MCF 10A (cell line): ENCODE data around the gene HPSE2. TPM values are rescaled to one million over a fixed set of nuclear protein-coding genes. Genes with fewer than 3 reads are reported as not detected.

ENCODE experiments used
- BruUV-seq: library from RNA; stranded (reverse); fragments of 400-500 nt; replicated peaks from 2 replicates; lab custom pipeline; 2021; lab: Mats Ljungman, UMichigan
- CTCF ChIA-PET: fragments of 300-600 bp; sonication (Branson Sonifier 250); formaldehyde crosslinking; extraction: SDS; loops from one replicate; lab custom pipeline; 2021; ENCODE audit warnings: antibody characterized with exemption, inconsistent platforms; lab: Yijun Ruan, JAX
- POLR2A ChIA-PET: fragments of 300-600, 350-650 bp; sonication (Branson Sonifier 250); formaldehyde crosslinking; extraction: SDS; loops from one replicate; lab custom pipeline; 2020; ENCODE audit warnings: antibody characterized with exemption, inconsistent platforms; lab: Yijun Ruan, JAX
- DNase-seq: peaks from one replicate; pipeline ENCODE4 v3.0.0-alpha.2; 2018; ENCODE audit not compliant: unreplicated experiment
- H3K27ac Mint-ChIP-seq: one replicate; pipeline ENCODE4 v1.8.0; 2022; ENCODE audit warnings: mild to moderate bottlenecking, low read depth, mixed read lengths; ENCODE audit not compliant: unreplicated experiment
- H3K27me3 Mint-ChIP-seq: one replicate; pipeline ENCODE4 v1.8.0; 2022; ENCODE audit warnings: mixed read lengths; ENCODE audit not compliant: insufficient read depth, unreplicated experiment
- H3K36me3 Mint-ChIP-seq: one replicate; pipeline ENCODE4 v1.8.0; 2022; ENCODE audit warnings: mild to moderate bottlenecking, moderate library complexity, mixed read lengths; ENCODE audit not compliant: insufficient read depth, unreplicated experiment
- H3K4me1 Mint-ChIP-seq: one replicate; pipeline ENCODE4 v1.8.0; 2022; ENCODE audit warnings: mixed read lengths; ENCODE audit not compliant: insufficient read depth, unreplicated experiment
- H3K4me3 Mint-ChIP-seq: one replicate; pipeline ENCODE4 v1.8.0; 2022; ENCODE audit warnings: mild to moderate bottlenecking, moderate library complexity, mixed read lengths; ENCODE audit not compliant: unreplicated experiment
- H3K9me3 Mint-ChIP-seq: one replicate; pipeline ENCODE4 v1.8.0; 2022; ENCODE audit warnings: mixed read lengths; ENCODE audit not compliant: unreplicated experiment
- intact Hi-C: fragments of 100-400 bp; cut with micrococcal nuclease; formaldehyde crosslinking; loops from 2 replicates; pipeline ENCODE4 v1.14.1; 2022
- total RNA-seq: library from RNA; stranded (reverse); gene quantifications from 2 replicates; pipeline ENCODE4 v1.2.3, GENCODE V29; 2022
- TF ChIP-seq, protein P1 (sequence below): fragments of 200-600 bp; IDR thresholded peaks from one replicate; pipeline ENCODE4 v1.8.0; 2022; ENCODE audit warnings: antibody characterized with exemption, mild to moderate bottlenecking; ENCODE audit not compliant: unreplicated experiment

HPSE2 gene
- total RNA-seq, 1 experiment from 2014 or later, result not detected

GRCh38 chr10:98589691-98590090, 646.0 kb downstream of the HPSE2 start:
- intact Hi-C loops, result no loop called here
- no TSS peak for BruUV-seq
- Mint-ChIP-seq H3K4me3 (no peak overlapping the region), H3K4me1 (no peaks in the 10 kb centered on the region), H3K36me3 (peaks cover 5% of the 10 kb centered on the region), H3K27ac (no peak overlapping the region), H3K9me3 (no peaks in the 10 kb centered on the region), H3K27me3 (no peaks in the 10 kb centered on the region)
- TF ChIP-seq, protein P1, sequence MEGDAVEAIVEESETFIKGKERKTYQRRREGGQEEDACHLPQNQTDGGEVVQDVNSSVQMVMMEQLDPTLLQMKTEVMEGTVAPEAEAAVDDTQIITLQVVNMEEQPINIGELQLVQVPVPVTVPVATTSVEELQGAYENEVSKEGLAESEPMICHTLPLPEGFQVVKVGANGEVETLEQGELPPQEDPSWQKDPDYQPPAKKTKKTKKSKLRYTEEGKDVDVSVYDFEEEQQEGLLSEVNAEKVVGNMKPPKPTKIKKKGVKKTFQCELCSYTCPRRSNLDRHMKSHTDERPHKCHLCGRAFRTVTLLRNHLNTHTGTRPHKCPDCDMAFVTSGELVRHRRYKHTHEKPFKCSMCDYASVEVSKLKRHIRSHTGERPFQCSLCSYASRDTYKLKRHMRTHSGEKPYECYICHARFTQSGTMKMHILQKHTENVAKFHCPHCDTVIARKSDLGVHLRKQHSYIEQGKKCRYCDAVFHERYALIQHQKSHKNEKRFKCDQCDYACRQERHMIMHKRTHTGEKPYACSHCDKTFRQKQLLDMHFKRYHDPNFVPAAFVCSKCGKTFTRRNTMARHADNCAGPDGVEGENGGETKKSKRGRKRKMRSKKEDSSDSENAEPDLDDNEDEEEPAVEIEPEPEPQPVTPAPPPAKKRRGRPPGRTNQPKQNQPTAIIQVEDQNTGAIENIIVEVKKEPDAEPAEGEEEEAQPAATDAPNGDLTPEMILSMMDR, result no peak
- no peak for DNase-seq
- ChIA-PET POLR2A (no interaction called here), CTCF (interaction anchor here (0.6 to 1.1 kb wide), 3 partner anchors 378 to 675 kb away, joined by 3 to 4 read pairs (median 4); no protein-coding TSS in a partner anchor)

DNA sequence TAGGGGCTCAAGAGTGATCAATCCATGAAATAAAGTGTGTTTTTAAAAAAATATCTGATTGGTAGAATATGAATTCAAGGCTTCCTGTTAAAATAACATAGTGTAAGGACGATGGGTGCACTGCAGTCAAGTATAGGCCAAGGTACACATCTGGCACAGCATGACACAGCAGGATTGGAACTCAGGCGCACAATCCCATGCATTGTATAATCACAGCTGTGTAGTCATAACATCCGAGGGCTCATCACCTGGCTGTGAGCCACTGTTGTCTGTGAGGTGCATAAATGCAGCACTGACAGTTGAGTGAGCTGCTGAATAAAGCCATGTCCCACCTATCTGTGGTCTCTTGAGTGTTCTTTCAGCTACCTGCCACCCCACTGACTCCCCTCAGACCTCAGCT, 646.6 kb downstream of the HPSE2 start:
- H3K36me3 Mint-ChIP-seq, result peaks cover 5% of the 10 kb centered on the region
- ChIA-PET CTCF (interaction anchor here (0.6 kb wide), 1 partner anchor 378 kb away, joined by 3 read pairs; no protein-coding TSS in a partner anchor), POLR2A (no interaction called here)
- H3K4me1 Mint-ChIP-seq, result no peaks in the 10 kb centered on the region
- no peaks in the 10 kb centered on the region for H3K27me3 Mint-ChIP-seq
- no TSS peak for BruUV-seq
- no peak overlapping the region for H3K27ac Mint-ChIP-seq
- peak; percentile 7 for DNase-seq
- no peaks in the 10 kb centered on the region for H3K9me3 Mint-ChIP-seq
- TF ChIP-seq, protein P1, result no peak
- H3K4me3 Mint-ChIP-seq, result no peak overlapping the region
- intact Hi-C loops, result no loop called here

GRCh38 chr10:98587156-98587837, 648.4 kb downstream of the HPSE2 start:
- intact Hi-C loops, result no loop called here
- peaks cover 5% of the 10 kb centered on the region for H3K36me3 Mint-ChIP-seq
- no peaks in the 10 kb centered on the region for H3K9me3 Mint-ChIP-seq
- TF ChIP-seq, protein P1, result no peak
- POLR2A ChIA-PET, result no interaction called here
- DNase-seq, result no peak
- no TSS peak for BruUV-seq
- no peaks in the 10 kb centered on the region for H3K4me1 Mint-ChIP-seq
- CTCF ChIA-PET, result no interaction called here
- H3K27me3 Mint-ChIP-seq, result no peaks in the 10 kb centered on the region
- H3K4me3 Mint-ChIP-seq, result no peak overlapping the region
- H3K27ac Mint-ChIP-seq, result no peak overlapping the region

- Mint-ChIP-seq H3K36me3 (peaks cover 5% of the 10 kb centered on the region), H3K27me3 (no peaks in the 10 kb centered on the region), H3K27ac (no peak overlapping the region), H3K4me3 (no peak overlapping the region), H3K4me1 (no peaks in the 10 kb centered on the region), H3K9me3 (no peaks in the 10 kb centered on the region)
- ChIA-PET CTCF (interaction anchor here (0.8 kb wide), 1 partner anchor 328 kb away, joined by 3 read pairs; no protein-coding TSS in a partner anchor), POLR2A (no interaction called here)
- BruUV-seq, result no TSS peak
- TF ChIP-seq, protein P1, result no peak
- intact Hi-C loops, result no loop called here
- DNase-seq, result no peak
These were observed 649.6 kb downstream of the HPSE2 start for GRCh38 chr10:98586096-98586495.
